ENCODE data around the gene RNH1. TPM values are rescaled to one million over a fixed set of nuclear protein-coding genes. Genes with fewer than 3 reads are reported as not detected.

RNH1 gene
- polyA plus RNA-seq, 1 experiment: 260 TPM

- ChIA-PET CTCF (interaction anchor here (0.6 to 4.1 kb wide), 30 partner anchors 8 to 251 kb away, joined by 3 to 18 read pairs (median 4); partner anchors contain the start of genes BET1L, PSMD13, RIC8A and RNH1), POLR2A (no interaction called here)
- peak; percentile 23 for DNase-seq (ENCODE audit: low read depth)
- H3K4me3 ChIP-seq (ENCODE audit: low read depth, low read length): peak overlapping the region; percentile 52
- peaks cover 3% of the 10 kb centered on the region for H3K36me3 ChIP-seq (ENCODE audit: control insufficient read depth, insufficient read depth, low read length)
- TF ChIP-seq CTCF (IDR thresholded peaks at IDR 0.05; ENCODE audit: insufficient read depth, low read depth, low read length): peak; percentile 94
- peaks cover 3% of the 10 kb centered on the region for H3K27me3 ChIP-seq (ENCODE audit: control insufficient read depth, insufficient read depth, low read length)
Measured at GRCh38 chr11:447923-448731, 58.9 kb downstream of the RNH1 start.

GRCh38 chr11:446891-447290, 60.2 kb downstream of the RNH1 start:
- H3K4me3 ChIP-seq (ENCODE audit: low read depth, low read length): no peak overlapping the region
- ChIA-PET POLR2A (no interaction called here), CTCF (interaction anchor here (1.5 to 1.9 kb wide), 2 partner anchors 21 to 50 kb away, joined by 4 to 8 read pairs; no protein-coding TSS in a partner anchor)
- H3K36me3 ChIP-seq (ENCODE audit: control insufficient read depth, insufficient read depth, low read length): no peaks in the 10 kb centered on the region; the same call in 1 of the 2 replicates
- no peak for DNase-seq (ENCODE audit: low read depth)
- peaks cover 3% of the 10 kb centered on the region for H3K27me3 ChIP-seq (ENCODE audit: control insufficient read depth, insufficient read depth, low read length)
- no peak for TF ChIP-seq CTCF (IDR thresholded peaks at IDR 0.05; ENCODE audit: insufficient read depth, low read depth, low read length)

- CTCF ChIA-PET: interaction anchor here (1.3 to 1.5 kb wide), 2 partner anchors 49 to 237 kb away, joined by 3 to 4 read pairs; no protein-coding TSS in a partner anchor
- no peaks in the 10 kb centered on the region for H3K36me3 ChIP-seq (ENCODE audit: control insufficient read depth, insufficient read depth, low read length)
- H3K4me3 ChIP-seq (ENCODE audit: low read depth, low read length): no peak overlapping the region
- TF ChIP-seq CTCF (IDR thresholded peaks at IDR 0.05; ENCODE audit: insufficient read depth, low read depth, low read length): no peak
- no peak for DNase-seq (ENCODE audit: low read depth)
- POLR2A ChIA-PET: no interaction called here
- H3K27me3 ChIP-seq (ENCODE audit: control insufficient read depth, insufficient read depth, low read length): peaks cover 3% of the 10 kb centered on the region
Measured at GRCh38 chr11:445765-446588, 61.1 kb downstream of the RNH1 start.

Other genes starting within 250 kb of the RNH1 start
- gene NLRP6, start 228.8 kb downstream of the RNH1 start, polyA plus RNA-seq (2011; rRNA removed): not detected in 2 replicates
- gene PGGHG, start 218.1 kb downstream of the RNH1 start, polyA plus RNA-seq (2011; rRNA removed): 7.4 and 13.2 TPM in 2 replicates
- gene IFITM5, start 207.7 kb downstream of the RNH1 start, polyA plus RNA-seq (2011; rRNA removed): not detected in 2 replicates
- gene IFITM2, start 199.4 kb downstream of the RNH1 start, polyA plus RNA-seq (2011; rRNA removed): 456 and 813 TPM in 2 replicates
- gene IFITM1, start 193.2 kb downstream of the RNH1 start, polyA plus RNA-seq (2011; rRNA removed): 566 and 660 TPM in 2 replicates
- gene IFITM3, start 186.4 kb downstream of the RNH1 start, polyA plus RNA-seq (2011; rRNA removed): 989 and 1,538 TPM in 2 replicates
- 3.0 and 5.4 TPM in 2 replicates for gene B4GALNT4, start 137.7 kb downstream of the RNH1 start, polyA plus RNA-seq (2011; rRNA removed)
- gene PKP3, start 113.0 kb downstream of the RNH1 start, polyA plus RNA-seq (2011; rRNA removed): 0.42 and 0.86 TPM in 2 replicates
- gene SIGIRR, start 92.2 kb downstream of the RNH1 start, polyA plus RNA-seq (2011; rRNA removed): 21.1 and 29.2 TPM in 2 replicates
- not detected in 2 replicates for gene ANO9, start 65.2 kb downstream of the RNH1 start, polyA plus RNA-seq (2011; rRNA removed)
- 18.1 and 25.8 TPM in 2 replicates for gene PTDSS2, start 57.0 kb downstream of the RNH1 start, polyA plus RNA-seq (2011; rRNA removed)
- gene HRAS, start 28.3 kb upstream of the RNH1 start, polyA plus RNA-seq (2011; rRNA removed): 50.3 and 90.4 TPM in 2 replicates
- gene LRRC56, start 30.3 kb upstream of the RNH1 start, polyA plus RNA-seq (2011; rRNA removed): 0.92 and 1.5 TPM in 2 replicates
- gene LMNTD2, start 53.5 kb upstream of the RNH1 start, polyA plus RNA-seq (2011; rRNA removed): 1.6 and 2.5 TPM in 2 replicates
- 17.3 and 25.1 TPM in 2 replicates for gene RASSF7, start 53.7 kb upstream of the RNH1 start, polyA plus RNA-seq (2011; rRNA removed)
- gene PHRF1, start 69.2 kb upstream of the RNH1 start, polyA plus RNA-seq (2011; rRNA removed): 6.8 and 10.7 TPM in 2 replicates
- 4.2 and 6.1 TPM in 2 replicates for gene IRF7, start 108.7 kb upstream of the RNH1 start, polyA plus RNA-seq (2011; rRNA removed)
- not detected in 2 replicates for gene CDHR5, start 117.7 kb upstream of the RNH1 start, polyA plus RNA-seq (2011; rRNA removed)
- gene SCT, start 119.9 kb upstream of the RNH1 start, polyA plus RNA-seq (2011; rRNA removed): not detected in 2 replicates
- not detected in 2 replicates for gene DRD4, start 130.0 kb upstream of the RNH1 start, polyA plus RNA-seq (2011; rRNA removed)
- 18.5 and 27.7 TPM in 2 replicates for gene DEAF1, start 188.0 kb upstream of the RNH1 start, polyA plus RNA-seq (2011; rRNA removed)
- gene TMEM80, start 188.6 kb upstream of the RNH1 start, polyA plus RNA-seq (2011; rRNA removed): 19.5 and 21.7 TPM in 2 replicates
- gene EPS8L2, start 199.0 kb upstream of the RNH1 start, polyA plus RNA-seq (2011; rRNA removed): 27.6 and 44.4 TPM in 2 replicates
- 209 and 278 TPM in 2 replicates for gene TALDO1, start 240.2 kb upstream of the RNH1 start, polyA plus RNA-seq (2011; rRNA removed)

Measured in BJ (cell line).